SH-SY5Y (cell line): ENCODE data around the gene GNG13.

Source experiments
- GATA2 ChIP-seq: IDR thresholded peaks from 2 replicates; pipeline ENCODE4 v1.6.1; 2011; ENCODE audit warnings: mild to moderate bottlenecking, low read depth, low read length
- GATA3 ChIP-seq: IDR thresholded peaks from 2 replicates; pipeline ENCODE4 v1.6.1; 2011; ENCODE audit warnings: low read depth, mild to moderate bottlenecking, low read length, moderate library complexity

DNA sequence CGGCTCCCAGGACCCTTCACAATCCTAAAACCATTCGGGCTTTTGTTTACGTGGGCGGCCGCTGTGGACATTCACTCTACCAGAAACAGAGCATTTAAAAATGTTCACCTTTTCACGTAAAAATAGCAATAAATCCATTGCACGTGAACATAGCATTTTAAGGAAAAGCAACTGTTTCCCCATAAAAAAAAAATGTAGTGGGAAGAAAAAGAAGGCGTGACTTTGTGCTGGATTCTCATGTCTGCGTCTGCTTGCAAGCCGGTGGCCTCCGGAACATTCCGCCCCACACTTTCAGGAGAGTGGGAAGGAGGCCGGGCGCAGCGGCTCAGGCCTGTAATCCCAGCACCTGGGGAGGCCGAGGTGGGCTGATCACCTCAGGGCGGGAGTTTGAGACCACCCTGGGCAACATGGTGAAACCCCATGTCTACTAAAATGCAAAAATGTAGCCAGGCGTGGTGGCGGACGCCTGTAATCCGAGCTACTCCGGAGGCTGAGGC is 13.4 kb upstream of the GNG13 start:
- TF ChIP-seq GATA3 = no peak
- TF ChIP-seq GATA2 = no peak
